GM19025 (cell line): Measurements from ENCODE around the gene CUTC.
A peak's percentile ranks its signal among the peaks of the same experiment; 100 is the strongest.
"Not testable (repeated sequence)": the region's sequence is repeated elsewhere in the genome, so short reads cannot be mapped to it uniquely, and the experiment has no call there.

Source experiments
- ATAC-seq: cut with Tn5 transposase; IDR thresholded peaks from one replicate; pipeline ENCODE4 v1.9.1; 2021; ENCODE audit warnings: mild to moderate bottlenecking, low read depth, moderate library complexity; ENCODE audit not compliant: unreplicated experiment

The CUTC gene

GRCh38 chr10:99732033-99732842 is at the start of gene CUTC, which contains the start of gene COX15:
Gene CUTC, plus strand, starts transcription at chr10:99732234. Its CDS starts 115 bp downstream, at chr10:99732349.
Gene COX15, minus strand, starts transcription at chr10:99732127. Its CDS starts 78 bp downstream, at chr10:99732049.
- ATAC-seq, result peak; percentile 73

GRCh38 chr10:99682752-99683151 is 49.3 kb upstream of the CUTC start:
- ATAC-seq, result no peak

DNA sequence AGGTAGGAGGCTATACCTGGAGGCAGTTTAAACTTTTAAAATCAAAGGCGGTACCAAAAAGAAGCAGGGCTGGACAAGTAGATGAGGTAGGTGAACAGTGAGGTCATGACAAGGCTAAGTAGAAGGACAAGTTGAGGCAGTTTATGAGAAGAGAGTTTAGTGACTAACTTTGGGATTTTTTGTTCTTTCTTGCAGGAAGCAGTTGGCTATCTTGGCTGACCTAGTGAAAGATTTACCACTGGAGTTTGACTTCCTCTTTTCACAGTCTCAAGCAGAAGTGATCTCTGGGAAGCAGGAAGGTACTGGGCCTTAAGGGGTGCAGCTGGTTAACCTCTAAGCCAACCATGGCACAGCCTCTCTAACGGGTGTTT is 46.5 kb upstream of the CUTC start:
- ATAC-seq, result peak; percentile 93

DNA sequence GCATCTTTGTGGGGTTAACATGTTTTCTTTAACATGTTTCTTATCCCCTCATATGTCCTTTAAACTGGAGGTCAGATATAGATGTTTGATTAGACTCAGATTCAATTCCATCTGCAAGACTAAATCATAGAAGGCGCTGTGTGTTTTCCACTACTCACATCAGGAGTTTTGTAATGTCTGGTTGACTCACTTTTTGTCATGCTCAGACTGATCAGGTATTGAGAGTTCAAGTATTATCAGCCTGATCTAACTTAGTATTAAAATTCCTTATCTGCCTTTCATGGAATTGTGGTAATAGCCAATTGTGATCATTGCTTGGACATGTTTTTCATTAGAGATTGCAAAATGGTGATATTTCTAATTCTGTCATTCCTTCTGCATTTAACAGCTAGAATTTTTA is 42.6 kb upstream of the CUTC start:
- no peak for ATAC-seq

DNA sequence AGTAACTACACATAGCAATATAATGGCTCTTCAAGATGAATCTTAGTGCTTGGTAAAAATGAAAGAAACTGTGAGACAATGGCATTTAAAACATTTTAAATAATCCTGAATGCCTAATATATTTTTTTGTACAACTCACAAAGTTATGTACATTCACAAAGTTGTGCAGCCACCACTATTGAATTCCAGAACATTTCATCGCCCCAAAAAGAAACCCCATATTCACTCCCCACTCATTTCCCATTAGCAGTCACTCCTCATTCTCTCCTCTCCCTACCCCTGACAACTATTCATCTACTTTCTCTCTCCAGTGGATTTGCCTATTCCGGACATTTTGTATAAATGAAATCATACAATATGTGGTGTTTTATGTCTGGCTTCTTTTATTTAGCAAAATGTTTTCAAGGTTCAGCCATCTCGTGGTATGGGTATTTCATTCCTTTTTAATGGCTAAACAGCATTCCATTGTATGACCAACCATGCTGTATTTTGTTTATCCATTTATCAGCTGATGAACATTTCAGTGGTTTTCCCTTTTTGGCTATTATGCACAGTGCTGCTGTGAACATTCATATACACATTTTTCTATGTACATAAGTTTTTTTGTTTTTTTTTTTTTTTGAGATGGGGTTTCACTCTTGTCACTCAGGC is 38.0 kb upstream of the CUTC start:
- ATAC-seq, result no peak

DNA sequence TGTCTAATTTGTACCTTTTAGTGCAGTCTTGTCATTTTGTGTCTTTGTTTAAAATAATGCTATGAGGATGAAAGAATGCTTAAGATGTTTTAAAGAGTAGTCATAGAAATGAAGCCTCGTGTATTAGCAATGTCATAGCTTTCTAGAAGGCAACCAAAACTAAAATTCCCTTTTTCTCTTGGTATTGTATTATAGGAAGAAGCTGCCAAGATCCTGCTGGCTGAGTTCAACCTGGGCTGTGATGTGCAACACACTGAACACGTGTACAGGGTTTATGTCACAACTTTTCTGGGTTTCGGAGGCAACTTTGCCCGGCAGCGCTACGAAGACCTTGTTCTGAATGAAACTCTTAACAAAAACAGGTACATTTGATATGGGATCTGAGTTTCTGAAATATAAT is 36.3 kb upstream of the CUTC start:
- ATAC-seq, result no peak

DNA sequence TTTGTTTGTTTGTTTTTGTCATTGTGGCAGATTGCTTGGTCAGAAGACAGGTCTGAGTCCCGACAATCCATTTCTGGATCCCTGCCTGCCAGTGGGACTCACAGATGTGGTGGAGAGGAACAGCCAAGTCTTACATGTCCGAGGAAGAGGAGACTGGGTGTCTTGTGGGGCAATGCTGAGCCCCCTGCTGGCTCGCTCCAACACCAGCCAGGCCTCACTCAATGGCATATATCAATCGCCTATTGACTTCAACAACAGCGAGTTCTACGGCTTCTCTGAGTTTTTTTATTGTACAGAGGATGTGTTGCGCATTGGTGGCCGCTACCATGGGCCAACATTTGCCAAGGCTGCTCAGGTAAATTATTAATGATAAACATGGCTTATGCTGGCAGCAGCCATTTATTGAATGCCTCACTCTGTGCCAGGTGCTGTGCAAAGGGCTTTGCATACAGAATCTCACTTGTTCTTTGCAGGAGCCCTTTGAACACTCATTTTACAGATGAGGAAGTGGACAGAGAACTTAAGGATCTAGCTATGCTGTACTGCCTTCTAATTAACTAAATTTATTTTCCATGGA is 33.4 kb upstream of the CUTC start:
- no peak for ATAC-seq

DNA sequence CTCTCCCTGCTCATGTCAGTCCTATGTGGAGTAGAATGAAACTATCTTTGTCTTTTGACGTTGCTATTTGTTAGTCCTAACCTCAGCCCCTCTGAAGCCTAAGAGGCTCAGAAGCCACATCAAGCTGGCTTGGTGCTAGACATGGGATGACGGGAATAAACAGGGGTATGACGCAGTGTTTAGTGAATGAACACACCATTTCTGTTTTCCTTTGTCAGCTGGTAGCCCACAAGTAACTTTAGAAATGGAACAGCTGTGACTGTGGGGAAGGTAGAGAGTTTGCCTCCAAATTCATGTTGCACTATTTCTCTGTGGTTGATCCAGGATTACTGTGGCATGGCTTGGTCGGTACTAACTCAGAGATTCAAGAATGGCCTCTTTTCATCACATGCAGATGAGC is 31.4 kb upstream of the CUTC start:
- ATAC-seq, result no peak

DNA sequence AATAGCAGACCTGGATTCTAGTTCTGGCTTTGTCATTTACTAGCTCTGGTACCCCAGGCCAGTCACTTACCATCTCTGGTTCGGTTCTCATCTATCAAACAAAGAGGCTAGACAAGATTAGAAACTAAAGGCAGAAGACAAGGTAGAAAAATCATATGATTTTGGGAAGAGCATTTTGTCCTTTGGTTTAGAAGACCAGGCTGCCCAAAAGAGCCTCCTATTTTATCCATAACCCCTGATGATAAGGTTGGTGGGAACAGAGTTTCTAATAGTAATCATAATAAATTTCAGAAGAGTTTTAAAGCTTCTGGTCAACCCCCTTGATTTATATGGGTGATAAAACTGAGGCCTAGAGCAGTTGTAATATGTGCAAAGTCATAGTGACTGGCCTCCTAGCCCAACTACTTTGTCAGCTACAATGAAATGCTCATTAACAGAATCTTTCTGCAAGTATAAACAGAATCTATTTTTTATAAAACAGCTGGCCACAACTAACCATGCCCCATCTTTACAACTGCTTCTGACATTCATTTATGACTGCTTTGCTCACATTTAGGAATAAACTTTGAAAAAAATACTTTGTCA is 23.5 kb upstream of the CUTC start:
- no peak for ATAC-seq

- peak; percentile 82 for ATAC-seq
Observed at GRCh38 chr10:99709480-99710229, 22.4 kb upstream of the CUTC start.

DNA sequence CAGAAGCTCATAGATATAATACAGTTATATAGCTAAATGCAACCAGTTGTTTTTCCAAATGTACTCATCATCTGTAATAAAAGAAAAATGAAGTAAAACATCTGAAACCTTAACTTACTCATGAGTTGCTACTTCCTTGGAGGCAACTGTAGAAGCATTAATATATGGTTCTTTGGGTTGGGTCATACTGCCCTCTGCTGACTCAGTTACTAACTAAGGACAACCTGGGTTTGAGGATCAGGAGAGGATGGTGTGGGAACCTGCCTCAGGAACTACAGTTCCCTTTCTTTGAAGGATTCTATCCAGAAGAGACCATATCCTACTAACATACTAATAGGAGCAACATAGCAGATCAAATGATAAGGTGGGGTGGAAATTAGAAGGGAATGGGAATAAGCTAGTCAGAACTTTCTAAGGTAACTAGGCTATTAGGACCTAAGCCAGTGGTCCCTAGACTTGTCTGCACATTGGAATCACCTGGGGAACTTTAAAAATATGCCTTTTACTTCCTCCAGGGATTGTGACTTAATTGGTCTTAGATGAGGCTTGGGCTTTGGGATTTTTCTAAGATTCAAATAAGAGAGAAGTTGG is 20.8 kb upstream of the CUTC start:
- ATAC-seq, result no peak

DNA sequence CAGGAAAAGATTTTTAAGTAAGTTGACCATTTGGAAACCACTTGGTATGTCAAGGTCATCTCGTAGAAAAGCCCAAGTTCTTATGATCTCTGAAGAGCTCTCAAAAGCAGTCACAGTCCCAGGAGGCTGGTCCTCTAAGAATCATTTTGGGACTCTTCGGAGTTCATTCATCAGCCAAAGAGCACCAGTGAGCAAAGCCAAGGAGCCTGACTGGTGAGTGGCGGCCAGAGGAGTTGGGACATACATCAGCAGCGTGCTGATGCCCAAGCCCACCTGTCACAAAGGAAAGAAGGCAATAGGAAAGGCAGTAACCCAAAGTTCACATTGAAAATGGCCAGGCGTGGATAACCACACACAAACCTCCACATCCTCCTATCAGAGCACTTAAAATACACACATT is 17.6 kb upstream of the CUTC start:
- no peak for ATAC-seq

DNA sequence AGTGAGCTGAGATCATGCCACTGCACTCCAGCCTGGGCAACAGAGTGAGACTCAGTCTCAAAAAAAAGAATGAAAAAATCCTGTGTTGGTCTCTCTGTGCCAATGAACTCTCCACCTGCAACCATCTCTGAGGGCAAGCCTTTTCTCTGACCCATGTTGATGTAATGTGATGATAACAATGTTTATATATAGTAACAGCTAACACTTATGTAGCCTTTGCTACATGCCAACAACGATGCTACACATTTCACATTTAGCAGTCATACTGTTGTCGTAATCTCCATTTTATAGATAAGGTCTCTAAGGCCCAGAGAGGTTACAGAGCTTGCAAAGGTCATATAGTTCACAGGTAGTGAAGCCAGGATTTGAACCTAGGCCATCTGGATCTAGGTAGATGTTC is 11.6 kb upstream of the CUTC start:
- ATAC-seq, result no peak

DNA sequence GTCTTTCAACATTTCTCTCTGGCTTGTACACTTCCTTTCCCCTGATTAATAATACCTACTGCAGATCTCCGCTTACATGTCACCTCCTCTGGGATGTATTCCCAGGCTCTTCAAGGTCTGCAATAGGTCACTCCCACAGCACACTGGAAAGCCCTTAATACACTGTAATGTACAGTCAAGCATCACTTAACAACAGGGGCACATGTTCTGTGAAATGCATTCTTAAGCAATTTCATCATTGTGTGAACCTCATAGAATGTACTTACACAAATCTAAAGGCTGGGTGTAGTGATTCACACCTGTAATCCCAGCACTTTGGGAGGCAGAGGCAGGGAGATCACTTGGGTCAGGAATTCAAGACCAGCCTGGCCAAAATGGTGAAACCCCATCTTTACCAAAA is 2.0 kb upstream of the CUTC start:
- no peak for ATAC-seq

- peak; percentile 32 for ATAC-seq
Observed at GRCh38 chr10:99731306-99732032, 565 bp upstream of the CUTC start.

DNA sequence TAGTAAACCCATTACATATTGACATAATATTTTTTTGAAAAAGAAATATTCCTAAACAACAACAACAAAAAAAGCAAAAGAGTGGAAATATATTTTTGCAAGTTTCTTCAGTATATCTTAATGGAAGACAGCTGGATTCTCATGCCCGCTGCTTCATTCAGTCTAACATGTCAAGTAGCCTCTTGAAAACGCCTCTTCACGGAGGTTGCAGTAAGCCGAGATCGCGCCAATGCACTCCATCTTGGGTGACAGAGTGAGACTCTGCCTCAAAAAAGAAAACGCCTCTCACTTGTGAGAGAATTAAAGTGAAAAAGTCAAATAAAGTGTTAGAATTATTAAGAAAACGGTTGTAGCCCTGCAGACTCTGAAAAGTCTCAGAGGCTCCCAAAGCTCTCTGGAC is 1.3 kb downstream of the CUTC start:
- ATAC-seq, result no peak

DNA sequence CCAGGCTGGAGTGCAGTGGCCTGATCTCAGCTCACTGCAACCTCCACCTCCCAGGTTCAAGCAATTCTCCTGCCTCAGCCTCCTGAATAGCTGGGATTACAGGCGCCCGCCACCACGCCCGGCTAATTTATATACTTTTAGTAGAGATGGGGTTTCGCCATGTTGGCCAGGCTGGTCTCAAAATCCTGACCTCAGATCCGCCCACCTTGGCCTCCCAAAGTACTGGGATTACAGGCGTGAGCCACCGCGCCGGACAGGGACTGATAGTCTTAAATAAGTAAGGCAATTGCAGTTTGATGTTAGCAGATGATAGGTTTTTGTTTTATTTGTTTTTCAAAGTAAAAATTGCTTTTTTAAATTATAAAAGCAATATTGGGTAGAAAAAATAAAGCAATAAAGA is 2.1 kb downstream of the CUTC start:
- ATAC-seq, result not testable (repeated sequence)

DNA sequence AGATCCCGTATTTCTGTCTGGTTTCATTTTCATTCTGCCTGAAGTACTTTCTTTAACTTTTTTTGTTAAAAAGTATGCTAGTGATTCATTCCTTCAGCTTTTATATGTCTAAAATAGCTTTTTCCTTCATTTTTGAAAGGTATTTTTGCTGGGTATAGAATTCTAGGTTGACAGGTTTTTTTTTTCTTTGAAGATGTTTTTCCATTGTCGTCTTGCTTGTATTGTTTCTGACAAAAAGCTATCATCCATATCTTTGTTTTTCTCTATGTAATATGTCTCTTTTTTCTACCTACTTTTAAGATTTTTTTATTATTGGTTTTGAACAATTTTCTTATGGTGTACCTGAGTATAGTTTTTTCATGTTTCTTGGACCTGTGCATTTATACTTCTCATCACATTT is 8.2 kb downstream of the CUTC start:
- ATAC-seq, result no peak

GRCh38 chr10:99740933-99741559 is 9.0 kb downstream of the CUTC start:
- ATAC-seq, result no peak
